Glutamatergic neuron (in vitro differentiated cells): ENCODE results near the gene GPR45. TPM values are rescaled to one million over a fixed set of nuclear protein-coding genes. Genes with fewer than 3 reads are reported as not detected.

ENCODE experiments used
- DNase-seq: peaks from one replicate; pipeline ENCODE4 v3.0.0; 2022
- H3K27ac Mint-ChIP-seq: one replicate; pipeline ENCODE4 v1.8.0; 2020; ENCODE audit warnings: mild to moderate bottlenecking, mixed read lengths, inconsistent platforms; ENCODE audit not compliant: unreplicated experiment
- H3K27me3 Mint-ChIP-seq: one replicate; pipeline ENCODE4 v1.8.0; 2020; ENCODE audit warnings: mild to moderate bottlenecking, moderate library complexity, mixed read lengths, inconsistent platforms; ENCODE audit not compliant: unreplicated experiment
- H3K36me3 Mint-ChIP-seq: one replicate; pipeline ENCODE4 v1.8.0; 2020; ENCODE audit warnings: mild to moderate bottlenecking, mixed read lengths, inconsistent platforms; ENCODE audit not compliant: unreplicated experiment
- H3K4me1 Mint-ChIP-seq: one replicate; pipeline ENCODE4 v1.8.0; 2020; ENCODE audit warnings: mild to moderate bottlenecking, low read depth, mixed read lengths, inconsistent platforms; ENCODE audit not compliant: unreplicated experiment
- H3K4me3 Mint-ChIP-seq: one replicate; pipeline ENCODE4 v1.8.0; 2020; ENCODE audit warnings: mild to moderate bottlenecking, mixed read lengths, inconsistent platforms; ENCODE audit not compliant: unreplicated experiment
- H3K9me3 Mint-ChIP-seq: one replicate; pipeline ENCODE4 v1.8.0; 2020; ENCODE audit warnings: mild to moderate bottlenecking, moderate library complexity, mixed read lengths, inconsistent platforms; ENCODE audit not compliant: unreplicated experiment
- CTCF ChIP-seq: fragments of 200-600 bp; sonication (generic); IDR thresholded peaks from one replicate; pipeline ENCODE4 v1.5.0; 2021; ENCODE audit not compliant: partially characterized antibody, unreplicated experiment
- total RNA-seq: library from RNA; stranded (reverse); fragmentation: NEBNext Ultra II Directional; extraction: Animal tissue kit (Norgen Biotek cat#: 25700); gene quantifications from one replicate; pipeline ENCODE4 v1.2.1, GENCODE V29; 2021; ENCODE audit not compliant: unreplicated experiment

Gene GPR45
- total RNA-seq, 1 donor from 2014 or later, result 0.44 TPM

GRCh38 chr2:105220604-105221003 lies 20.9 kb upstream of the GPR45 start:
- H3K4me1 Mint-ChIP-seq, result no peaks in the 10 kb centered on the region
- no peak for DNase-seq
- no peak for TF ChIP-seq CTCF
- H3K27ac Mint-ChIP-seq, result no peak overlapping the region
- H3K4me3 Mint-ChIP-seq, result no peak overlapping the region
- no peaks in the 10 kb centered on the region for H3K36me3 Mint-ChIP-seq
- H3K27me3 Mint-ChIP-seq, result no peaks in the 10 kb centered on the region
- H3K9me3 Mint-ChIP-seq, result no peaks in the 10 kb centered on the region

- no peak for TF ChIP-seq CTCF
- no peaks in the 10 kb centered on the region for H3K27me3 Mint-ChIP-seq
- no peaks in the 10 kb centered on the region for H3K9me3 Mint-ChIP-seq
- H3K4me3 Mint-ChIP-seq, result no peak overlapping the region
- no peak for DNase-seq
- no peaks in the 10 kb centered on the region for H3K4me1 Mint-ChIP-seq
- no peak overlapping the region for H3K27ac Mint-ChIP-seq
- H3K36me3 Mint-ChIP-seq, result no peaks in the 10 kb centered on the region
Measured at GRCh38 chr2:105224444-105224843, 17.1 kb upstream of the GPR45 start.

- DNase-seq, result no peak
- Mint-ChIP-seq H3K27me3 (no peaks in the 10 kb centered on the region), H3K4me3 (no peak overlapping the region), H3K9me3 (peaks cover 2% of the 10 kb centered on the region), H3K36me3 (no peaks in the 10 kb centered on the region), H3K4me1 (no peaks in the 10 kb centered on the region), H3K27ac (no peak overlapping the region)
- no peak for TF ChIP-seq CTCF
Measured at GRCh38 chr2:105231232-105231619, 10.3 kb upstream of the GPR45 start.

DNA sequence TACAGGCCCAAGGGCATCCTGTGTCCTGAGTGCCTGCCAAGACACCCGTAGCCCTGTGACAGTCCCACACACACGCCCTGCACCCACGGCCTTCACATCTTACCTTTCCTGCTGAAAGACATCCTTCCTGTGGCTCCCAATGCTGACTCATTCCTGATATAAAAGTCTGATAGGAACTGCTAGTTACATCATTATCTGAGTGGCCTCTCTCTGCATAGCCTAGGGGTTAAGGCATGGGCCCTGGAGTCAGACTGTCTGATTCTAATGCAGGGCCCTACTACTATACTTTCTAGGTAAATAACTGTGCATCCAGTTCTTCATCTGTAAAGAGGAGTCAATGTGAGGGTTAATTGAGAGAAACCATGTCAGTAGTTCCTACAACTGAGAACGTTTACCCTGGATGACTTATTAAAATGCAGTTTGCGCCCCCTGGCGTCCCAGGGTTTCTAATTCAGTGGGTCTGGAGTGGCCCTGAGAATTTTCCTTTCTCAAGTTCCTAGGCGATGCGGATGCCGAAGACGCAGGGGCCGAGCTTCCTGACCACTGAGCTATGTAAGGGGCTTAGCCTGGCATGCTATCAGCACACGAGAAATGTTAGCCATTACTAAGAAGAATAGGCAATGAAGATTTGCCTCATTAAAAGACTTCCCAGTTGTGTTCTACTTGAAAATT lies 6.0 kb upstream of the GPR45 start:
- TF ChIP-seq CTCF, result peak; percentile 85
- no peak overlapping the region for H3K27ac Mint-ChIP-seq
- H3K36me3 Mint-ChIP-seq, result no peaks in the 10 kb centered on the region
- H3K9me3 Mint-ChIP-seq, result peaks cover 2% of the 10 kb centered on the region
- H3K27me3 Mint-ChIP-seq, result peaks cover 3% of the 10 kb centered on the region
- no peak overlapping the region for H3K4me3 Mint-ChIP-seq
- no peaks in the 10 kb centered on the region for H3K4me1 Mint-ChIP-seq
- DNase-seq, result peak; percentile 86

- Mint-ChIP-seq H3K36me3 (no peaks in the 10 kb centered on the region), H3K4me1 (no peaks in the 10 kb centered on the region)
- no peak for TF ChIP-seq CTCF
Measured at GRCh38 chr2:105236060-105236424, 5.5 kb upstream of the GPR45 start.

More at GRCh38 chr2:105236060-105236424, 5.5 kb upstream of the GPR45 start:
- Mint-ChIP-seq H3K4me3 (no peak overlapping the region), H3K9me3 (peaks cover 2% of the 10 kb centered on the region), H3K27me3 (peaks cover 3% of the 10 kb centered on the region), H3K27ac (no peak overlapping the region)
- no peak for DNase-seq
